DND-41 (cell line): ENCODE results near the gene IGSF21.

Experiments
- CTCF ChIP-seq: IDR thresholded peaks from 2 replicates; pipeline ENCODE4 v1.5.1; 2012; ENCODE audit warnings: borderline replicate concordance, low read length, moderate library complexity, mild to moderate bottlenecking; ENCODE audit not compliant: poor library complexity, severe bottlenecking; ENCODE audit errors: extremely low read depth
- EZH2 ChIP-seq: IDR thresholded peaks from 3 replicates; pipeline ENCODE4 v1.6.1; 2012; ENCODE audit warnings: borderline replicate concordance, low read depth, mild to moderate bottlenecking, moderate library complexity, low read length, inconsistent platforms; ENCODE audit not compliant: severe bottlenecking

DNA sequence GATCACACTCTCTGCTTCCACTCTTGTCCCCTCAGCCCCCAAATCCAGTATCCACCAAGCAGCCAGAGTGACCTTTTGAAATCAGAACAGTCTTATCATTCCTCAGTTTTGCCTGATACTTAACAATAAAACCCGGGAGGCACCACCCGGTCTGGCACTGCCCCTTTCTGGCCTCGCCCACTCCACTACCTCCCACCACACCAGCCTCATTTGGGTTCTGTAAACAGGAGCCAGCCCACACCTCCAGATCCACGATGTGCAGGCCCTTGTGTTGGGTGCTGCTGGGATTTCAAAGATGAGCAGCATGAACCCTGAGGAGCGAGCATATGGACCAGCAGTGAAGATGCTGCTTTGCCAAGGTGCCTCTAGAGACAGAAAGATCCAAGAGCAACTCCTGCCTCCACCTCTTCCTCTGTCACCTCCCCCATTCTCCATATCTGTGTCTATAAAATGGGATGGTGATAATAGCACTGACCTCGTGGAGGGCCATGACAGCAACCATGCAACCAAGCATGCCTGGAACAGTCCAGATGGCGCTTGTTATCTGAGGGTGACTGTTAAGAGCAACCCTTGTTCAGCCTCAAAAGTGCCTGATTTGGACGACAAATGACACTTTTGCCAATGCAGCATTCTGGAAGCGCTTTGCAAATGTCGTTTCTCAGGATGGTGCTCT lies 136.0 kb downstream of the IGSF21 start:
- TF ChIP-seq EZH2 (no peak), CTCF (no peak)
